Measurements from ENCODE around the gene TUBB2B.
"Not testable (repeated sequence)": the region's sequence is repeated elsewhere in the genome, so short reads cannot be mapped to it uniquely, and the experiment has no call there.

TUBB2B gene

GRCh38 chr6:3202999-3203696, 24.3 kb downstream of the TUBB2B start:
- no peak for TF ChIP-seq CTCF (IDR thresholded peaks at IDR 0.05; ENCODE audit: extremely low read depth, insufficient read depth, missing control alignments)
- peak; percentile 34 for DNase-seq (ENCODE audit: low spot score)
- in situ Hi-C loops (cut with MboI; ENCODE audit: low pct_unique_long_range_greater_than_20kb, low sequenced_read_pairs, unreplicated experiment), result no loop called here

- in situ Hi-C loops (cut with MboI; ENCODE audit: low pct_unique_long_range_greater_than_20kb, low sequenced_read_pairs, unreplicated experiment), result no loop called here
- no peak for DNase-seq (ENCODE audit: low spot score)
- no peak for TF ChIP-seq CTCF (IDR thresholded peaks at IDR 0.05; ENCODE audit: extremely low read depth, insufficient read depth, missing control alignments)
Observed at GRCh38 chr6:3201388-3201787, 26.1 kb downstream of the TUBB2B start.

GRCh38 chr6:3200682-3201081, 26.8 kb downstream of the TUBB2B start:
- TF ChIP-seq CTCF (IDR thresholded peaks at IDR 0.05; ENCODE audit: extremely low read depth, insufficient read depth, missing control alignments), result no peak
- in situ Hi-C loops (cut with MboI; ENCODE audit: low pct_unique_long_range_greater_than_20kb, low sequenced_read_pairs, unreplicated experiment), result no loop called here
- DNase-seq (ENCODE audit: low spot score), result no peak

GRCh38 chr6:3199382-3199781, 28.1 kb downstream of the TUBB2B start:
- no peak for DNase-seq (ENCODE audit: low spot score)
- no peak for TF ChIP-seq CTCF (IDR thresholded peaks at IDR 0.05; ENCODE audit: extremely low read depth, insufficient read depth, missing control alignments)
- in situ Hi-C loops (cut with MboI; ENCODE audit: low pct_unique_long_range_greater_than_20kb, low sequenced_read_pairs, unreplicated experiment), result no loop called here

- in situ Hi-C loops (cut with MboI; ENCODE audit: low pct_unique_long_range_greater_than_20kb, low sequenced_read_pairs, unreplicated experiment); DNase-seq (ENCODE audit: low spot score): not testable (repeated sequence)
Observed at GRCh38 chr6:3197734-3198133, 29.7 kb downstream of the TUBB2B start.

GRCh38 chr6:3196770-3197169, 30.7 kb downstream of the TUBB2B start:
- no peak for DNase-seq (ENCODE audit: low spot score)
- no peak for TF ChIP-seq CTCF (IDR thresholded peaks at IDR 0.05; ENCODE audit: extremely low read depth, insufficient read depth, missing control alignments)
- in situ Hi-C loops (cut with MboI; ENCODE audit: low pct_unique_long_range_greater_than_20kb, low sequenced_read_pairs, unreplicated experiment), result no loop called here

- in situ Hi-C loops (cut with MboI; ENCODE audit: low pct_unique_long_range_greater_than_20kb, low sequenced_read_pairs, unreplicated experiment), result no loop called here
- no peak for TF ChIP-seq CTCF (IDR thresholded peaks at IDR 0.05; ENCODE audit: extremely low read depth, insufficient read depth, missing control alignments)
- no peak for DNase-seq (ENCODE audit: low spot score)
Observed at GRCh38 chr6:3195695-3196497, 31.6 kb downstream of the TUBB2B start.
